ENCODE results near the gene HMOX2.

- TF ChIP-seq CTCF (tag by site-specific recombination; IDR thresholded peaks at IDR 0.05): no peak
- TF ChIP-seq PRDM4 (tag by site-specific recombination; IDR thresholded peaks at IDR 0.05): no peak
Measured at GRCh38 chr16:4525634-4526277, 49.6 kb downstream of the HMOX2 start.

Measured in HEK293 (cell line).